T-helper 2 cell treated with Interferon-gamma antibody and Interleukin-4, amounts not matched to agents 5 μg/mL and 100 μg/mL, for 36 hours (primary cell): Measurements from ENCODE around the gene CBX3.
"Not testable (repeated sequence)": the region's sequence is repeated elsewhere in the genome, so short reads cannot be mapped to it uniquely, and the experiment has no call there.

ENCODE experiments used
- DNase-seq: peaks from one replicate; pipeline ENCODE4 v3.0.0; 2021; ENCODE audit warnings: low spot score
- H3K27ac Mint-ChIP-seq: one replicate; pipeline ENCODE4 v1.8.0; 2021; ENCODE audit warnings: mild to moderate bottlenecking, mixed read lengths
- H3K27me3 Mint-ChIP-seq: one replicate; pipeline ENCODE4 v1.8.0; 2021; ENCODE audit warnings: low read depth, mixed read lengths
- H3K36me3 Mint-ChIP-seq: one replicate; pipeline ENCODE4 v1.8.0; 2021; ENCODE audit warnings: low read depth, mixed read lengths
- H3K4me1 Mint-ChIP-seq: one replicate; pipeline ENCODE4 v1.8.0; 2021; ENCODE audit warnings: low read depth, mixed read lengths
- H3K4me3 Mint-ChIP-seq: one replicate; pipeline ENCODE4 v1.8.0; 2022; ENCODE audit warnings: mild to moderate bottlenecking, moderate library complexity, mixed read lengths
- H3K9me3 Mint-ChIP-seq: one replicate; pipeline ENCODE4 v1.8.0; 2021; ENCODE audit warnings: mixed read lengths

Gene CBX3

DNA sequence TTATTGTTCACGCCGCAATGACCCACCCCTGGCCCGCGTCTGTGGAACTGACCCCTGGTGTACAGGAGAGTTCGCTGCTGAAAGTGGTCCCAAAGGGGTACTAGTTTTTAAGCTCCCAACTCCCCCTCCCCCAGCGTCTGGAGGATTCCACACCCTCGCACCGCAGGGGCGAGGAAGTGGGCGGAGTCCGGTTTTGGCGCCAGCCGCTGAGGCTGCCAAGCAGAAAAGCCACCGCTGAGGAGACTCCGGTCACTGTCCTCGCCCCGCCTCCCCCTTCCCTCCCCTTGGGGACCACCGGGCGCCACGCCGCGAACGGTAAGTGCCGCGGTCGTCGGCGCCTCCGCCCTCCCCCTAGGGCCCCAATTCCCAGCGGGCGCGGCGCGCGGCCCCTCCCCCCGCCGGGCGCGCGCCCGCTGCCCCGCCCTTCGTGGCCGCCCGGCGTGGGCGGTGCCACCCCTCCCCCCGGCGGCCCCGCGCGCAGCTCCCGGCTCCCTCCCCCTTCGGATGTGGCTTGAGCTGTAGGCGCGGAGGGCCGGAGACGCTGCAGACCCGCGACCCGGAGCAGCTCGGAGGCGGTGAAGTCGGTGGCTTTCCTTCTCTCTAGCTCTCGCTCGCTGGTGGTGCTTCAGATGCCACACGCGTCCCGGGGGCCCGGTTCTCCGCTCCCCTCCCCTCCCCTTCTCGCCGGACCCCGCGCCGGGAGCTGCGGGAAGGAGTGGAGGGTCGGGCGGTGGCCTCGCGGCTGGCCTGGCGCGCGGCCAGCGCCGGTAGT, at the start of gene CBX3:
TSS of gene CBX3 (plus strand) at position 499 of the 772 bp plus-strand sequence. CDS start 1,254 bp downstream, outside the sequence.
- Mint-ChIP-seq H3K36me3 (peaks cover 72% of the 10 kb centered on the region), H3K9me3 (no peaks in the 10 kb centered on the region), H3K27ac (peak within 1 kb of the TSS; percentile 100), H3K4me3 (peak within 1 kb of the TSS; percentile 98), H3K4me1 (peaks cover 43% of the 10 kb centered on the region), H3K27me3 (peaks cover 5% of the 10 kb centered on the region)
- peak; percentile 90 for DNase-seq

- DNase-seq = peak; percentile 87
- no peaks in the 10 kb centered on the region for H3K27me3 Mint-ChIP-seq
Measured at GRCh38 chr7:26151953-26152781, 49.4 kb upstream of the CBX3 start, which contains the start of gene NFE2L3. NFE2L3 (plus strand) TSS chr7:26152198; CDS start chr7:26152499, 301 bp downstream.

DNA sequence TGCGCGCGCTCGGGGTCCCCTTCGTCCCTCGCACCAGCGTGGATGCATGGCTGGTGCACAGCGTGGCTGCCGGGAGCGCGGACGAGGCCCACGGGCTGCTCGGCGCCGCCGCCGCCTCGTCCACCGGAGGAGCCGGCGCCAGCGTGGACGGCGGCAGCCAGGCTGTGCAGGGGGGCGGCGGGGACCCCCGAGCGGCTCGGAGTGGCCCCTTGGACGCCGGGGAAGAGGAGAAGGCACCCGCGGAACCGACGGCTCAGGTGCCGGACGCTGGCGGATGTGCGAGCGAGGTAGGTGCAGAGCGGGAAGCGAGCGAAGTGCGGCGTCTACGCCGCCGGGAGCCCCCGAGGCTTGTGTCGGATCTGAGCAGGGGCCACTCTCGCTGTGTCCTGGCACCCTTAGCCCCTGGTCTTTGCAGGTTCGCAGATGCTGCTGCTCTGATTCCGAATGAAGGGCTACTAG, 48.7 kb upstream of the CBX3 start:
- H3K27me3 Mint-ChIP-seq, H3K36me3 Mint-ChIP-seq, H3K9me3 Mint-ChIP-seq: not testable (repeated sequence)
- Mint-ChIP-seq H3K4me3 (peak overlapping the region; percentile 95), H3K27ac (peak overlapping the region; percentile 90), H3K4me1 (peaks cover 50% of the 10 kb centered on the region)
- peak; percentile 33 for DNase-seq

More at GRCh38 chr7:26151953-26152781, 49.4 kb upstream of the CBX3 start, which contains the start of gene NFE2L3:
- Mint-ChIP-seq H3K27ac (peak within 1 kb of the TSS; percentile 91), H3K4me1 (peaks cover 43% of the 10 kb centered on the region), H3K9me3 (no peaks in the 10 kb centered on the region), H3K36me3 (peaks cover 4% of the 10 kb centered on the region), H3K4me3 (peak within 1 kb of the TSS; percentile 95)

GRCh38 chr7:26153241-26153822, 48.2 kb upstream of the CBX3 start:
- Mint-ChIP-seq H3K36me3 (peaks cover 11% of the 10 kb centered on the region), H3K27ac (peak overlapping the region; percentile 90), H3K4me1 (peaks cover 53% of the 10 kb centered on the region), H3K4me3 (peak overlapping the region; percentile 95), H3K9me3 (no peaks in the 10 kb centered on the region), H3K27me3 (no peaks in the 10 kb centered on the region)
- peak; percentile 30 for DNase-seq

- Mint-ChIP-seq H3K27me3 (no peaks in the 10 kb centered on the region), H3K4me1 (peaks cover 61% of the 10 kb centered on the region), H3K27ac (peak overlapping the region; percentile 90), H3K4me3 (peak overlapping the region; percentile 95), H3K36me3 (peaks cover 12% of the 10 kb centered on the region), H3K9me3 (no peaks in the 10 kb centered on the region)
- DNase-seq = peak; percentile 36
Measured at GRCh38 chr7:26153823-26154783, 47.4 kb upstream of the CBX3 start.

DNA sequence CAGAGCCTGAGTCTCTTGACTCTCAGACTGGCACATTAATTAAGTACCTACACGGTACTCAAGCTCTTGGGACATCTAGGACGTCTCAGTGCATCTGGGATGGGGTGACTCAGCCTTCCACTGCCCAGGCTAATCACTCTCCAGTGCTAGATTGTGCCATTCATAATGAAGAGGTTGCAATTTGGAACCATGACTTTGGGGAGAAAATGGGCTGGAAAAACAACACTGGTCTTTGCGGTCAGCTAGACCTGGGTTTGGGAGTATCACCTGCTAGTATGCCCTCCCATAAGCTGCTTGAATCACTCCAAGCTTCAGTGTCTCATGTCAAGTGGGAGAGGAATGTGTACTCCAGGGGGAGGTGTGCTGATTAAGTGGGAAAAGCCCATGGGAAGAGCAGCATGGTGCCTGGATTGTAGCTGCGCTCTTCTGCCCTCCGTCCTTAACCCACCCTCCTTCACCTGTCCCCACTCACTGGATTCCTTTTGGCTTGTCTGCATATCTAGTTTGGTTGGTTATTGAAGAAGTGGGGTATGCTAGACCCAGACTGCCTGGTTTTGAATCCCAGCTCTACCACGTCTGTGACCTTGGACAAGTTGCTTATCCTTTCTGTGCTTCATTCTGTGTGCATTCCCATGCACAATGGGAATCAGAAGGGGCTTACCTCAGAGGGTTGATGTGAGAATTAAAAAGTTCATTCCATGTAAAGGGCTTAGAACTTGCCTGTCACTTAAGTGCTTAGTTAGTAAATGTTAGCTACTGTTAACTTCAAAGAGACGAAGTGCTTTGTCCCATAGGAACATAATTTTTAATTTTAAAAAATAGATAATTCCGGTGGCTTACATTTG, 45.8 kb upstream of the CBX3 start:
- H3K4me1 Mint-ChIP-seq = peaks cover 73% of the 10 kb centered on the region
- H3K27me3 Mint-ChIP-seq = no peaks in the 10 kb centered on the region
- H3K4me3 Mint-ChIP-seq = peak overlapping the region; percentile 95
- peak overlapping the region; percentile 91 for H3K27ac Mint-ChIP-seq
- H3K36me3 Mint-ChIP-seq = peaks cover 20% of the 10 kb centered on the region
- no peak for DNase-seq
- H3K9me3 Mint-ChIP-seq = no peaks in the 10 kb centered on the region

- Mint-ChIP-seq H3K27me3 (no peaks in the 10 kb centered on the region), H3K27ac (peak overlapping the region; percentile 91), H3K36me3 (peaks cover 26% of the 10 kb centered on the region), H3K4me3 (peak overlapping the region; percentile 95), H3K9me3 (no peaks in the 10 kb centered on the region), H3K4me1 (peaks cover 70% of the 10 kb centered on the region)
- DNase-seq = peak; percentile 72
Measured at GRCh38 chr7:26156451-26157420, 44.8 kb upstream of the CBX3 start.

GRCh38 chr7:26157520-26158105, 43.9 kb upstream of the CBX3 start:
- H3K27ac Mint-ChIP-seq = peak overlapping the region; percentile 91
- DNase-seq = no peak
- peaks cover 26% of the 10 kb centered on the region for H3K36me3 Mint-ChIP-seq
- H3K9me3 Mint-ChIP-seq = no peaks in the 10 kb centered on the region
- peaks cover 69% of the 10 kb centered on the region for H3K4me1 Mint-ChIP-seq
- H3K27me3 Mint-ChIP-seq = no peaks in the 10 kb centered on the region
- H3K4me3 Mint-ChIP-seq = peak overlapping the region; percentile 95

- H3K27me3 Mint-ChIP-seq = no peaks in the 10 kb centered on the region
- H3K27ac Mint-ChIP-seq = peak overlapping the region; percentile 22
- peak overlapping the region; percentile 2 for H3K4me3 Mint-ChIP-seq
- H3K4me1 Mint-ChIP-seq = peaks cover 67% of the 10 kb centered on the region
- peaks cover 28% of the 10 kb centered on the region for H3K36me3 Mint-ChIP-seq
- H3K9me3 Mint-ChIP-seq = no peaks in the 10 kb centered on the region
- DNase-seq = no peak
Measured at GRCh38 chr7:26159243-26159642, 42.3 kb upstream of the CBX3 start.

GRCh38 chr7:26160896-26161295, 40.6 kb upstream of the CBX3 start:
- DNase-seq = no peak
- peaks cover 57% of the 10 kb centered on the region for H3K4me1 Mint-ChIP-seq
- H3K4me3 Mint-ChIP-seq = no peak overlapping the region
- H3K9me3 Mint-ChIP-seq = no peaks in the 10 kb centered on the region
- H3K27me3 Mint-ChIP-seq = no peaks in the 10 kb centered on the region
- H3K27ac Mint-ChIP-seq = peak overlapping the region; percentile 17
- peaks cover 31% of the 10 kb centered on the region for H3K36me3 Mint-ChIP-seq

DNA sequence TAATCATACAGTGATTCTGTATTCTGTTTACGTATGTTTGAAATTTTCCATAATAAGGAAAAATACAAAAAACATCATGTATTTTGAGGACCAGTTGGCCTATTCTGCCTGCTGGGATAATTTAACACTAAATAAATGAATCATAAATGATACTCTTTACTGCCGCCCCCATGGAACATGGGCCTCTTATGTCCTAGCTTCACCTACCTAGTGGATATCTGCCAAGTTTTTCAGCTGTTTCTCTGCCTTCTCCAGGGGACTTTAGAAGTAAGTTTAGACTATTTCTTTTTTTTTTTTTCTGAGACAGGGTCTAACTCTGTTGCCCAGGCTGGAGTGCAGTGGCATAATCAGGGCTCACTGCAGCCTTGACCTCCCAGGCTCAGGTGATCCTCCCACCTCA, 39.1 kb upstream of the CBX3 start:
- Mint-ChIP-seq H3K9me3 (no peaks in the 10 kb centered on the region), H3K4me1 (peaks cover 56% of the 10 kb centered on the region), H3K36me3 (peaks cover 29% of the 10 kb centered on the region), H3K27ac (no peak overlapping the region), H3K4me3 (no peak overlapping the region), H3K27me3 (no peaks in the 10 kb centered on the region)
- DNase-seq = no peak
